GM23338 (cell line): ENCODE results near the gene GAS6. TPM values are rescaled to one million over a fixed set of nuclear protein-coding genes. Genes with fewer than 3 reads are reported as not detected.

Source experiments
- ATAC-seq: fragments of 200-7000 bp; cut with Tn5 transposase; 3 replicates; pipeline ENCODE4 v1.9.1; 2020
- DNase-seq: peaks from one replicate; pipeline ENCODE4 v3.0.0-alpha.2; 2015; ENCODE audit warnings: low spot score
- H2AFZ ChIP-seq: fragments of 200-600 bp; sonication (generic); 2 replicates; pipeline ENCODE4 v1.8.0; 2016; ENCODE audit warnings: antibody characterized with exemption, mild to moderate bottlenecking, moderate library complexity
- H3F3A ChIP-seq: fragments of 200-600 bp; sonication (generic); replicated peaks from 2 replicates; pipeline ENCODE4 v1.8.0; 2017; ENCODE audit warnings: antibody characterized with exemption, mixed run types, low read depth
- H3K27ac ChIP-seq: fragments of 200-600 bp; sonication (generic); 2 replicates; pipeline ENCODE4 v1.6.1; 2016; ENCODE audit warnings: low read depth
- H3K27me3 ChIP-seq: fragments of 200-600 bp; sonication (generic); 2 replicates; pipeline ENCODE4 v1.8.0; 2016; ENCODE audit warnings: mild to moderate bottlenecking, mixed run types, moderate library complexity; ENCODE audit not compliant: insufficient read depth
- H3K36me3 ChIP-seq: fragments of 200-600 bp; sonication (generic); 2 replicates; pipeline ENCODE4 v1.8.0; 2016; ENCODE audit warnings: mild to moderate bottlenecking; ENCODE audit not compliant: insufficient read depth
- H3K4me1 ChIP-seq: fragments of 200-600 bp; sonication (generic); 2 replicates; pipeline ENCODE4 v1.8.0; 2016; ENCODE audit warnings: mild to moderate bottlenecking, moderate library complexity; ENCODE audit not compliant: insufficient read depth
- H3K4me2 ChIP-seq: fragments of 200-600 bp; sonication (generic); 2 replicates; pipeline ENCODE4 v1.7.1; 2017; ENCODE audit warnings: mixed run types
- H3K4me3 ChIP-seq: fragments of 200-600 bp; sonication (generic); 2 replicates; pipeline ENCODE4 v1.6.1; 2016; ENCODE audit warnings: mixed run types
- H3K79me2 ChIP-seq: fragments of 200-600 bp; sonication (generic); replicated peaks from 2 replicates; pipeline ENCODE4 v1.8.0; 2017; ENCODE audit warnings: mild to moderate bottlenecking; ENCODE audit not compliant: insufficient read depth
- H3K9me2 ChIP-seq: fragments of 200-600 bp; sonication (generic); 2 replicates; pipeline ENCODE4 v1.8.0; 2017; ENCODE audit not compliant: insufficient read depth
- H4K20me1 ChIP-seq: fragments of 200-600 bp; sonication (generic); replicated peaks from 2 replicates; pipeline ENCODE4 v1.8.0; 2017; ENCODE audit warnings: mild to moderate bottlenecking; ENCODE audit not compliant: insufficient read depth
- H3K27ac Mint-ChIP-seq: 2 replicates; pipeline ENCODE4 v1.8.0; 2020; ENCODE audit warnings: inconsistent platforms, mild to moderate bottlenecking, moderate library complexity, mixed read lengths
- H3K27me3 Mint-ChIP-seq: 3 replicates; pipeline ENCODE4 v1.8.0; 2022; ENCODE audit warnings: low read depth, mild to moderate bottlenecking, moderate library complexity, mixed read lengths, inconsistent platforms; ENCODE audit not compliant: insufficient read depth, poor library complexity
- H3K36me3 Mint-ChIP-seq: 3 replicates; pipeline ENCODE4 v1.8.0; 2021; ENCODE audit warnings: low read depth, mild to moderate bottlenecking, inconsistent platforms, moderate library complexity, mixed read lengths
- H3K4me1 Mint-ChIP-seq: 3 replicates; pipeline ENCODE4 v1.8.0; 2020; ENCODE audit warnings: mild to moderate bottlenecking, inconsistent platforms, mixed read lengths
- H3K4me3 Mint-ChIP-seq: 3 replicates; pipeline ENCODE4 v1.8.0; 2021; ENCODE audit warnings: moderate library complexity, mild to moderate bottlenecking, inconsistent platforms, mixed read lengths
- H3K9me3 Mint-ChIP-seq: 3 replicates; pipeline ENCODE4 v1.8.0; 2020; ENCODE audit warnings: moderate library complexity, mild to moderate bottlenecking, inconsistent platforms, mixed read lengths
- CREB1 ChIP-seq: fragments of 250-450 bp; sonication (Bioruptor Pico); IDR thresholded peaks from 2 replicates; pipeline ENCODE4 v1.5.0; 2020; ENCODE audit warnings: low read depth, mild to moderate bottlenecking, moderate library complexity
- EZH2 ChIP-seq: fragments of 200-600 bp; sonication (generic); IDR thresholded peaks from one replicate; pipeline ENCODE4 v1.8.0; 2017; ENCODE audit warnings: antibody characterized with exemption, mild to moderate bottlenecking, low read depth; ENCODE audit not compliant: unreplicated experiment
- JUNB ChIP-seq: IDR thresholded peaks from one replicate; pipeline ENCODE4 v1.6.1; 2016; ENCODE audit warnings: antibody characterized with exemption; ENCODE audit not compliant: unreplicated experiment
- NANOG ChIP-seq: IDR thresholded peaks from 2 replicates; pipeline ENCODE4 v1.6.1; 2016; ENCODE audit warnings: antibody characterized with exemption, borderline replicate concordance
- POLR2AphosphoS5 ChIP-seq: IDR thresholded peaks from 2 replicates; pipeline ENCODE4 v1.6.1; 2016; ENCODE audit warnings: antibody characterized with exemption, low read depth
- STAT1 ChIP-seq: IDR thresholded peaks from one replicate; pipeline ENCODE4 v1.6.1; 2016; ENCODE audit warnings: antibody characterized with exemption; ENCODE audit not compliant: unreplicated experiment
- ZNF114 ChIP-seq: fragments of 250-450 bp; sonication (Bioruptor Pico); IDR thresholded peaks from 2 replicates; pipeline ENCODE4 v1.5.0; 2020; ENCODE audit warnings: mild to moderate bottlenecking, moderate library complexity
- ZNF331 ChIP-seq: fragments of 250-450 bp; sonication (Bioruptor Pico); IDR thresholded peaks from 2 replicates; pipeline ENCODE4 v1.5.0; 2020; ENCODE audit warnings: low read depth, mild to moderate bottlenecking, moderate library complexity
- polyA plus RNA-seq: library from polyadenylated mRNA; unstranded; fragments of >200 nt; fragmentation: Nextera tagmentation; extraction: Ambion mirVana; gene quantifications from 2 replicates; pipeline ENCODE4 v1.2.1, GENCODE V29; 2016
- total RNA-seq: library from RNA; depleted of rRNA; stranded (reverse); fragments of >200 nt; shearing (Covaris generic); gene quantifications from 2 replicates; pipeline ENCODE4 v1.2.3, GENCODE V29; 2014
- TF ChIP-seq, protein P1 (sequence below), 2 experiments: fragments of 200-600 bp in 1 of 2; sonication (generic) in 1 of 2; conservative IDR thresholded peaks; 2 replicates each; pipeline versions ENCODE4 v1.5.1 to v1.6.1; 2016 to 2017; ENCODE audit warnings: antibody characterized with exemption in 2 of 2, low read depth in 2 of 2, mild to moderate bottlenecking in 2 of 2, moderate library complexity in 1 of 2
- TF ChIP-seq, protein P2 (sequence below): fragments of 250-450 bp; sonication (Bioruptor Pico); IDR thresholded peaks from 2 replicates; pipeline ENCODE4 v1.5.0; 2020; ENCODE audit warnings: mild to moderate bottlenecking, moderate library complexity
- TF ChIP-seq, protein P3 (sequence below): IDR thresholded peaks from 2 replicates; pipeline ENCODE4 v1.6.1; 2016; ENCODE audit warnings: antibody characterized with exemption

The GAS6 gene
- total and polyA plus RNA-seq, 2 experiments from 2014 or later = 7.9 to 21.2 TPM

DNA sequence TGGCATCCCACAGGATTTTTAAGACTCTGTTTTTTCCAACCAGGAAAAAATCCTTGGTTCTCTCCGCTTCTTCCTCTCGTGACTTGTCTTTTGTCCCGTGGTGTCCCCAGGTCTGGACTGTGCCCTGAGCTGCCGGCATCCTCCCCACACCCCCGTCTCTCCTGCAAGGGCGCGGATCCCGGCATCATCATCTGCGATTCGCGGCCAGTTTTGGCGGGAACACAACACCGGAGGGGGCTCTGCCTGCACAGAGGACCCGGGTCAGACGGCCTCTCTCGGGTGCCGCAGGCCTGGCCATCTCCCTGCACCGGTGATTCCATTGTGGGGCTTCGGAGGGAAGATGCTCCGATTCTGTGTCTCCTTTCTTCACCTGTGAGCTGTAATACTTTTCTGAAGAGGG, 18.8 kb upstream of the GAS6 start:
- Mint-ChIP-seq H3K27me3 (peaks cover 4% of the 10 kb centered on the region), H3K36me3 (no peaks in the 10 kb centered on the region; the same call in 2 of the 3 replicates), H3K4me3 (no peak overlapping the region), H3K4me1 (peaks cover 2% of the 10 kb centered on the region; the same call in 1 of the 3 replicates), H3K27ac (no peak overlapping the region), H3K9me3 (no peaks in the 10 kb centered on the region)
- Histone ChIP-seq H3K27ac (no peak overlapping the region), H3K4me1 (no peaks in the 10 kb centered on the region), H2AFZ (no peak overlapping the region), H3F3A (no peaks in the 10 kb centered on the region), H3K79me2 (no peaks in the 10 kb centered on the region), H3K27me3 (no peaks in the 10 kb centered on the region), H4K20me1 (no peaks in the 10 kb centered on the region), H3K9me2 (peaks cover 2% of the 10 kb centered on the region), H3K4me3 (no peak overlapping the region), H3K36me3 (no peaks in the 10 kb centered on the region), H3K4me2 (no peak overlapping the region)
- DNase-seq (peak; percentile 19), ATAC-seq (no peak)
- TF ChIP-seq JUNB = no peak
- TF ChIP-seq, protein P1, sequence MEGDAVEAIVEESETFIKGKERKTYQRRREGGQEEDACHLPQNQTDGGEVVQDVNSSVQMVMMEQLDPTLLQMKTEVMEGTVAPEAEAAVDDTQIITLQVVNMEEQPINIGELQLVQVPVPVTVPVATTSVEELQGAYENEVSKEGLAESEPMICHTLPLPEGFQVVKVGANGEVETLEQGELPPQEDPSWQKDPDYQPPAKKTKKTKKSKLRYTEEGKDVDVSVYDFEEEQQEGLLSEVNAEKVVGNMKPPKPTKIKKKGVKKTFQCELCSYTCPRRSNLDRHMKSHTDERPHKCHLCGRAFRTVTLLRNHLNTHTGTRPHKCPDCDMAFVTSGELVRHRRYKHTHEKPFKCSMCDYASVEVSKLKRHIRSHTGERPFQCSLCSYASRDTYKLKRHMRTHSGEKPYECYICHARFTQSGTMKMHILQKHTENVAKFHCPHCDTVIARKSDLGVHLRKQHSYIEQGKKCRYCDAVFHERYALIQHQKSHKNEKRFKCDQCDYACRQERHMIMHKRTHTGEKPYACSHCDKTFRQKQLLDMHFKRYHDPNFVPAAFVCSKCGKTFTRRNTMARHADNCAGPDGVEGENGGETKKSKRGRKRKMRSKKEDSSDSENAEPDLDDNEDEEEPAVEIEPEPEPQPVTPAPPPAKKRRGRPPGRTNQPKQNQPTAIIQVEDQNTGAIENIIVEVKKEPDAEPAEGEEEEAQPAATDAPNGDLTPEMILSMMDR (conservative IDR thresholded peaks at IDR 0.05; ENCODE audit: low read depth in 2 of 2) = peak in 1 of 2 experiments; percentile 8; a peak in 1 of 4 replicates

DNA sequence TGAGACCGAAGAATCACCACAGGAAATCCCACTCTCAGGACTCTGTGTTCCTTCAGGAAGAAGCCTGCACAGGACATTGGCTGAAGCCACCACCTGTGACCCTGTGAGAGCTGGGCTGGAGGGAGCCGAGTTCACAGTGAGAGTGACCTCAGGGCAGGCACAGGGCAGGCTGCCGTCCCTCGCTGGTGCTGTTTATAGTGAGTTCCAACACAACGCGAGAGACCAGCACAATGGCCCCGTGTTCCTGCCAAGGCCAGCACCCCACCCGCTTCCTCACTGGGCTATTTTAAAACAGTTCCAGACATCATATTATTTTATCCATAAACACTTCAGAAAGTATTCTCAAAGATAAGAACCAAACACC, 18.4 kb upstream of the GAS6 start:
- no peak for ATAC-seq
- no peak overlapping the region for H3K4me3 ChIP-seq
- no peaks in the 10 kb centered on the region for H3K9me3 Mint-ChIP-seq
- no peak overlapping the region for H3K27ac ChIP-seq
- DNase-seq = no peak
- no peaks in the 10 kb centered on the region for H3K9me2 ChIP-seq
- no peak overlapping the region for H2AFZ ChIP-seq
- no peaks in the 10 kb centered on the region for H3K79me2 ChIP-seq
- peaks cover 4% of the 10 kb centered on the region for H3K27me3 Mint-ChIP-seq
- no peaks in the 10 kb centered on the region for H3K27me3 ChIP-seq
- H3F3A ChIP-seq = no peaks in the 10 kb centered on the region
- H3K4me3 Mint-ChIP-seq = no peak overlapping the region
- TF ChIP-seq ZNF331 (CRISPR knock-in tag) = no peak
- no peak for TF ChIP-seq ZNF114
- TF ChIP-seq, protein P2, sequence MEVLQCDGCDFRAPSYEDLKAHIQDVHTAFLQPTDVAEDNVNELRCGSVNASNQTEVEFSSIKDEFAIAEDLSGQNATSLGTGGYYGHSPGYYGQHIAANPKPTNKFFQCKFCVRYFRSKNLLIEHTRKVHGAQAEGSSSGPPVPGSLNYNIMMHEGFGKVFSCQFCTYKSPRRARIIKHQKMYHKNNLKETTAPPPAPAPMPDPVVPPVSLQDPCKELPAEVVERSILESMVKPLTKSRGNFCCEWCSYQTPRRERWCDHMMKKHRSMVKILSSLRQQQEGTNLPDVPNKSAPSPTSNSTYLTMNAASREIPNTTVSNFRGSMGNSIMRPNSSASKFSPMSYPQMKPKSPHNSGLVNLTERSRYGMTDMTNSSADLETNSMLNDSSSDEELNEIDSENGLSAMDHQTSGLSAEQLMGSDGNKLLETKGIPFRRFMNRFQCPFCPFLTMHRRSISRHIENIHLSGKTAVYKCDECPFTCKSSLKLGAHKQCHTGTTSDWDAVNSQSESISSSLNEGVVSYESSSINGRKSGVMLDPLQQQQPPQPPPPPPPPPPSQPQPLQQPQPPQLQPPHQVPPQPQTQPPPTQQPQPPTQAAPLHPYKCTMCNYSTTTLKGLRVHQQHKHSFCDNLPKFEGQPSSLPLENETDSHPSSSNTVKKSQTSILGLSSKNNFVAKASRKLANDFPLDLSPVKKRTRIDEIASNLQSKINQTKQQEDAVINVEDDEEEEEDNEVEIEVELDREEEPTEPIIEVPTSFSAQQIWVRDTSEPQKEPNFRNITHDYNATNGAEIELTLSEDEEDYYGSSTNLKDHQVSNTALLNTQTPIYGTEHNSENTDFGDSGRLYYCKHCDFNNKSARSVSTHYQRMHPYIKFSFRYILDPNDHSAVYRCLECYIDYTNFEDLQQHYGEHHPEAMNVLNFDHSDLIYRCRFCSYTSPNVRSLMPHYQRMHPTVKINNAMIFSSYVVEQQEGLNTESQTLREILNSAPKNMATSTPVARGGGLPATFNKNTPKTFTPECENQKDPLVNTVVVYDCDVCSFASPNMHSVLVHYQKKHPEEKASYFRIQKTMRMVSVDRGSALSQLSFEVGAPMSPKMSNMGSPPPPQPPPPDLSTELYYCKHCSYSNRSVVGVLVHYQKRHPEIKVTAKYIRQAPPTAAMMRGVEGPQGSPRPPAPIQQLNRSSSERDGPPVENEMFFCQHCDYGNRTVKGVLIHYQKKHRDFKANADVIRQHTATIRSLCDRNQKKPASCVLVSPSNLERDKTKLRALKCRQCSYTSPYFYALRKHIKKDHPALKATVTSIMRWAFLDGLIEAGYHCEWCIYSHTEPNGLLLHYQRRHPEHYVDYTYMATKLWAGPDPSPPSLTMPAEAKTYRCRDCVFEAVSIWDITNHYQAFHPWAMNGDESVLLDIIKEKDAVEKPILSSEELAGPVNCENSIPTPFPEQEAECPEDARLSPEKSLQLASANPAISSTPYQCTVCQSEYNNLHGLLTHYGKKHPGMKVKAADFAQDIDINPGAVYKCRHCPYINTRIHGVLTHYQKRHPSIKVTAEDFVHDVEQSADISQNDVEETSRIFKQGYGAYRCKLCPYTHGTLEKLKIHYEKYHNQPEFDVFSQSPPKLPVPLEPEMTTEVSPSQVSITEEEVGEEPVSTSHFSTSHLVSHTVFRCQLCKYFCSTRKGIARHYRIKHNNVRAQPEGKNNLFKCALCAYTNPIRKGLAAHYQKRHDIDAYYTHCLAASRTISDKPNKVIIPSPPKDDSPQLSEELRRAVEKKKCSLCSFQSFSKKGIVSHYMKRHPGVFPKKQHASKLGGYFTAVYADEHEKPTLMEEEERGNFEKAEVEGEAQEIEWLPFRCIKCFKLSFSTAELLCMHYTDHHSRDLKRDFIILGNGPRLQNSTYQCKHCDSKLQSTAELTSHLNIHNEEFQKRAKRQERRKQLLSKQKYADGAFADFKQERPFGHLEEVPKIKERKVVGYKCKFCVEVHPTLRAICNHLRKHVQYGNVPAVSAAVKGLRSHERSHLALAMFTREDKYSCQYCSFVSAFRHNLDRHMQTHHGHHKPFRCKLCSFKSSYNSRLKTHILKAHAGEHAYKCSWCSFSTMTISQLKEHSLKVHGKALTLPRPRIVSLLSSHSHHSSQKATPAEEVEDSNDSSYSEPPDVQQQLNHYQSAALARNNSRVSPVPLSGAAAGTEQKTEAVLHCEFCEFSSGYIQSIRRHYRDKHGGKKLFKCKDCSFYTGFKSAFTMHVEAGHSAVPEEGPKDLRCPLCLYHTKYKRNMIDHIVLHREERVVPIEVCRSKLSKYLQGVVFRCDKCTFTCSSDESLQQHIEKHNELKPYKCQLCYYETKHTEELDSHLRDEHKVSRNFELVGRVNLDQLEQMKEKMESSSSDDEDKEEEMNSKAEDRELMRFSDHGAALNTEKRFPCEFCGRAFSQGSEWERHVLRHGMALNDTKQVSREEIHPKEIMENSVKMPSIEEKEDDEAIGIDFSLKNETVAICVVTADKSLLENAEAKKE (CRISPR knock-in tag) = no peak
- TF ChIP-seq, protein P3, sequence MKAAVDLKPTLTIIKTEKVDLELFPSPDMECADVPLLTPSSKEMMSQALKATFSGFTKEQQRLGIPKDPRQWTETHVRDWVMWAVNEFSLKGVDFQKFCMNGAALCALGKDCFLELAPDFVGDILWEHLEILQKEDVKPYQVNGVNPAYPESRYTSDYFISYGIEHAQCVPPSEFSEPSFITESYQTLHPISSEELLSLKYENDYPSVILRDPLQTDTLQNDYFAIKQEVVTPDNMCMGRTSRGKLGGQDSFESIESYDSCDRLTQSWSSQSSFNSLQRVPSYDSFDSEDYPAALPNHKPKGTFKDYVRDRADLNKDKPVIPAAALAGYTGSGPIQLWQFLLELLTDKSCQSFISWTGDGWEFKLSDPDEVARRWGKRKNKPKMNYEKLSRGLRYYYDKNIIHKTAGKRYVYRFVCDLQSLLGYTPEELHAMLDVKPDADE = no peak
- TF ChIP-seq CREB1 = no peak
- TF ChIP-seq EZH2 = no peak
- TF ChIP-seq JUNB = no peak
- TF ChIP-seq STAT1 = no peak
- TF ChIP-seq, protein P1 (conservative IDR thresholded peaks at IDR 0.05; ENCODE audit: low read depth in 2 of 2) = no peak
- no peak for TF ChIP-seq NANOG
- TF ChIP-seq POLR2AphosphoS5 = no peak
- no peak overlapping the region for H3K27ac Mint-ChIP-seq
- no peaks in the 10 kb centered on the region for H4K20me1 ChIP-seq
- H3K36me3 Mint-ChIP-seq = no peaks in the 10 kb centered on the region
- H3K4me2 ChIP-seq = no peak overlapping the region
- no peaks in the 10 kb centered on the region for H3K36me3 ChIP-seq
- H3K4me1 ChIP-seq = no peaks in the 10 kb centered on the region
- peaks cover 2% of the 10 kb centered on the region; the same call in 1 of the 3 replicates for H3K4me1 Mint-ChIP-seq
